Liver (tissue), 9 donors: ENCODE measurements around the gene SLX1A. TPM values are rescaled to one million over a fixed set of nuclear protein-coding genes. Genes with fewer than 3 reads are reported as not detected.

Source experiments
- DNase-seq: peaks from one replicate; pipeline ENCODE4 v3.0.0-alpha.2; 2017; ENCODE audit warnings: low spot score
- H3K27ac ChIP-seq, 2 donors: one replicate each; pipeline ENCODE4 v1.7.0; 2013; ENCODE audit warnings: inconsistent platforms in 2 of 2, low read length in 2 of 2, control low read depth in 1 of 2, low read depth in 1 of 2, mild to moderate bottlenecking in 1 of 2
- H3K27me3 ChIP-seq, 4 donors: one replicate each; pipeline versions ENCODE4 v1.6.1 to v1.7.0; 2013; ENCODE audit warnings: low read length in 3 of 4, inconsistent platforms in 1 of 4, mild to moderate bottlenecking in 1 of 4, moderate library complexity in 1 of 4; ENCODE audit not compliant: control insufficient read depth in 4 of 4, insufficient read depth in 4 of 4
- H3K36me3 ChIP-seq, 4 donors: one replicate each; pipeline versions ENCODE4 v1.6.1 to v1.7.0; 2013; ENCODE audit warnings: low read length in 3 of 4, mild to moderate bottlenecking in 3 of 4, low read depth in 1 of 4, moderate library complexity in 1 of 4; ENCODE audit not compliant: control insufficient read depth in 4 of 4, insufficient read depth in 3 of 4
- H3K4me1 ChIP-seq, 4 donors: one replicate each; pipeline versions ENCODE4 v1.6.1 to v1.7.0; 2013; ENCODE audit warnings: low read length in 3 of 4, mild to moderate bottlenecking in 3 of 4, moderate library complexity in 1 of 4; ENCODE audit not compliant: control insufficient read depth in 4 of 4, insufficient read depth in 4 of 4
- H3K4me3 ChIP-seq, 3 donors: one replicate each; pipeline versions ENCODE4 v1.6.1 to v1.7.0; 2013; ENCODE audit warnings: low read length in 3 of 3, control low read depth in 1 of 3, low read depth in 1 of 3, mild to moderate bottlenecking in 1 of 3
- H3K9ac ChIP-seq, 2 donors: one replicate each; pipeline ENCODE4 v1.7.0; 2013; ENCODE audit warnings: low read length in 2 of 2, mild to moderate bottlenecking in 2 of 2, moderate library complexity in 2 of 2, control low read depth in 1 of 2, low read depth in 1 of 2
- H3K9me3 ChIP-seq, 4 donors: one replicate each; pipeline versions ENCODE4 v1.6.1 to v1.7.0; 2013; ENCODE audit warnings: low read length in 3 of 4; ENCODE audit not compliant: control insufficient read depth in 4 of 4
- CTCF ChIP-seq: fragments of 150-350 bp; IDR thresholded peaks from 2 replicates; pipeline ENCODE4 v1.5.1; 2017; ENCODE audit warnings: improper control_type of control experiment, low read depth, low read length; ENCODE audit not compliant: missing input control
- EGR1 ChIP-seq, 2 donors: IDR thresholded peaks; 2 replicates each; pipeline ENCODE4 v1.6.1; 2016 to 2018; ENCODE audit warnings: antibody characterized with exemption in 2 of 2, low read depth in 2 of 2
- FOXA1 ChIP-seq: IDR thresholded peaks from 2 replicates; pipeline ENCODE4 v1.6.1; 2016; ENCODE audit warnings: antibody characterized with exemption
- FOXA2 ChIP-seq: IDR thresholded peaks from 2 replicates; pipeline ENCODE4 v1.6.1; 2016; ENCODE audit warnings: antibody characterized with exemption
- GABPA ChIP-seq, 2 donors: IDR thresholded peaks in 1 of 2; conservative IDR thresholded peaks in 1 of 2; 2 replicates each; pipeline ENCODE4 v1.6.1; 2016; ENCODE audit warnings: antibody characterized with exemption in 2 of 2, mild to moderate bottlenecking in 1 of 2, moderate library complexity in 1 of 2
- HNF4A ChIP-seq, 2 donors: conservative IDR thresholded peaks; 2 replicates each; pipeline ENCODE4 v1.6.1; 2016; ENCODE audit warnings: antibody characterized with exemption in 2 of 2, mild to moderate bottlenecking in 2 of 2
- HNF4G ChIP-seq: IDR thresholded peaks from 2 replicates; pipeline ENCODE4 v1.6.1; 2016; ENCODE audit warnings: antibody characterized with exemption
- JUND ChIP-seq, 2 donors: IDR thresholded peaks; 2 replicates each; pipeline ENCODE4 v1.6.1; 2016; ENCODE audit warnings: antibody characterized with exemption in 2 of 2
- MAX ChIP-seq: IDR thresholded peaks from 2 replicates; pipeline ENCODE4 v1.6.1; 2016; ENCODE audit warnings: antibody characterized with exemption
- NR2F2 ChIP-seq: IDR thresholded peaks from 2 replicates; pipeline ENCODE4 v1.6.1; 2016; ENCODE audit warnings: antibody characterized with exemption
- RAD21 ChIP-seq, 2 donors: IDR thresholded peaks; 2 replicates each; pipeline ENCODE4 v1.6.1; 2016; ENCODE audit warnings: antibody characterized with exemption in 2 of 2, mild to moderate bottlenecking in 2 of 2
- REST ChIP-seq: IDR thresholded peaks from 2 replicates; pipeline ENCODE4 v1.6.1; 2016; ENCODE audit warnings: antibody characterized with exemption, mild to moderate bottlenecking
- RXRA ChIP-seq, 2 donors: IDR thresholded peaks; 2 replicates each; pipeline ENCODE4 v1.6.1; 2017 to 2018; ENCODE audit warnings: antibody characterized with exemption in 2 of 2, mild to moderate bottlenecking in 1 of 2
- SP1 ChIP-seq: IDR thresholded peaks from 2 replicates; pipeline ENCODE4 v1.6.1; 2018; ENCODE audit warnings: antibody characterized with exemption, mild to moderate bottlenecking
- TAF1 ChIP-seq: conservative IDR thresholded peaks from 2 replicates; pipeline ENCODE4 v1.6.1; 2016; ENCODE audit warnings: antibody characterized with exemption, mild to moderate bottlenecking
- YY1 ChIP-seq: IDR thresholded peaks from 2 replicates; pipeline ENCODE4 v1.6.1; 2016; ENCODE audit warnings: antibody characterized with exemption, mild to moderate bottlenecking
- WGBS: extraction: QIAGEN DNeasy Blood & Tissue Kit; methylation state at CpG from one replicate; pipeline ENCODE4 v1.1.7; 2013; 5-methylcytosine and 5-hydroxymethylcytosine counted together
- polyA plus RNA-seq, 2 donors: library from polyadenylated mRNA; stranded (reverse) in 1 of 2; unstranded in 1 of 2; fragments of 200-250 nt in 1 of 2; fragments of >200 nt in 1 of 2; fragmentation: Nextera tagmentation in 1 of 2; extraction: Ambion mirVana in 1 of 2; gene quantifications; one replicate each; pipeline versions ENCODE4 v1.2.1 to v1.2.3, GENCODE V29; 2013 to 2015
- total RNA-seq, 2 donors: library from RNA; depleted of rRNA; stranded (reverse); fragments of >200 nt; gene quantifications; one replicate each; pipeline ENCODE4 v1.2.3, GENCODE V29; 2014
- TF ChIP-seq, protein P1 (sequence below): IDR thresholded peaks from 2 replicates; pipeline ENCODE4 v1.6.1; 2016; ENCODE audit warnings: antibody characterized with exemption
- TF ChIP-seq, protein P2 (sequence below): IDR thresholded peaks from 2 replicates; pipeline ENCODE4 v1.6.1; 2016; ENCODE audit warnings: antibody characterized with exemption
- donor health status: healthy.
- donor health status: healthy.
- donor health status: healthy.
- donor health status: healthy.
- donor health status: healthy.

SLX1A gene
- total and polyA plus RNA-seq, 4 donors: 37.1 to 55.2 (median 42.0) TPM

DNA sequence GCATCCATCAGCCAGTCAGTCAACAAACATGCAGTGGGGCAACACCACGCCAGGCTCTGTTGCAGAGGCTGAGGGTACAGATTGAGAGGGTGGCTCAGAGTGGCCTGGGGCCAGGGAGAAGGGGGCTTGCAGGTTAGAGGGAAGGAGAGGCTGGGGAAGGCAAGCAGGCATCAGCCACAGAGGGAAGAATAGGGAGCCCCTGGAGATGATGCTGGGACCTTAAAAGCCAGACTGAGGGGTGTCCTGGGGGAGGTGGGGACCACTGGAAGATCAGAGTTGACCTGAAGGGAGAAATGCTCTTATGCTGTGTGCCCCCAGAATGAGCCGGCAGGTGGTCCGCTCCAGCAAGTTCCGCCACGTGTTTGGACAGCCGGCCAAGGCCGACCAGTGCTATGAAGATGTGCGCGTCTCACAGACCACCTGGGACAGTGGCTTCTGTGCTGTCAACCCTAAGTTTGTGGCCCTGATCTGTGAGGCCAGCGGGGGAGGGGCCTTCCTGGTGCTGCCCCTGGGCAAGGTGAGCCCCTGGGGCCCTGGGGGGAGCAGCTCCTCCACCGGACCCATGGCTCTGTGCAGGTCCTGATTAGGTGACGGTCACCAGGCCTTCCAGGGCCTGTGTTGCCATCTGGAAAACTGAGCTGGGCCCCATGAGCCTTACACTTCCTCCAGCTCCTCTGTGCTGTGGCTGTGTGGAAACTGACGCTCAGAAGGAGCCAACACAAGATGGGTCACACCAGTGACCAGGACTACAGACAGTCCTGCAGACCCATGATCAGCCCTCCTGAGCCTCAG lies 8.6 kb upstream of the SLX1A start:
- Histone ChIP-seq H3K27ac (peak overlapping the region; percentile 62 to 67), H3K9ac (peak overlapping the region; percentile 39 to 56), H3K4me1 (peaks cover 0 to 18% (median 2%) of the 10 kb centered on the region in 4 donors), H3K36me3 (peaks cover 0 to 2% (median 0%) of the 10 kb centered on the region in 4 donors), H3K27me3 (no peaks in the 10 kb centered on the region), H3K4me3 (peak overlapping the region; percentile 10 to 66 (median 41)), H3K9me3 (no peaks in the 10 kb centered on the region)
- 81% methylated on average over 13 of the region's 13 CpGs for WGBS
- no peak for TF ChIP-seq JUND (IDR thresholded peaks at IDR 0.05)
- no peak for TF ChIP-seq HNF4A (conservative IDR thresholded peaks at IDR 0.05)
- no peak for TF ChIP-seq MAX
- TF ChIP-seq, protein P1, sequence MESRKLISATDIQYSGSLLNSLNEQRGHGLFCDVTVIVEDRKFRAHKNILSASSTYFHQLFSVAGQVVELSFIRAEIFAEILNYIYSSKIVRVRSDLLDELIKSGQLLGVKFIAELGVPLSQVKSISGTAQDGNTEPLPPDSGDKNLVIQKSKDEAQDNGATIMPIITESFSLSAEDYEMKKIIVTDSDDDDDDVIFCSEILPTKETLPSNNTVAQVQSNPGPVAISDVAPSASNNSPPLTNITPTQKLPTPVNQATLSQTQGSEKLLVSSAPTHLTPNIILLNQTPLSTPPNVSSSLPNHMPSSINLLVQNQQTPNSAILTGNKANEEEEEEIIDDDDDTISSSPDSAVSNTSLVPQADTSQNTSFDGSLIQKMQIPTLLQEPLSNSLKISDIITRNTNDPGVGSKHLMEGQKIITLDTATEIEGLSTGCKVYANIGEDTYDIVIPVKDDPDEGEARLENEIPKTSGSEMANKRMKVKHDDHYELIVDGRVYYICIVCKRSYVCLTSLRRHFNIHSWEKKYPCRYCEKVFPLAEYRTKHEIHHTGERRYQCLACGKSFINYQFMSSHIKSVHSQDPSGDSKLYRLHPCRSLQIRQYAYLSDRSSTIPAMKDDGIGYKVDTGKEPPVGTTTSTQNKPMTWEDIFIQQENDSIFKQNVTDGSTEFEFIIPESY: no peak
- TF ChIP-seq HNF4G: no peak
- no peak for TF ChIP-seq EGR1 (IDR thresholded peaks at IDR 0.05; ENCODE audit: low read depth in 2 of 2)
- no peak for TF ChIP-seq TAF1
- no peak for TF ChIP-seq RXRA (IDR thresholded peaks at IDR 0.05)
- no peak for TF ChIP-seq RAD21 (IDR thresholded peaks at IDR 0.05)
- TF ChIP-seq CTCF: no peak
- TF ChIP-seq FOXA1: no peak
- no peak for TF ChIP-seq SP1
- TF ChIP-seq GABPA (IDR thresholded peaks at IDR 0.05 in 1 of 2, conservative IDR thresholded peaks at IDR 0.05 in 1 of 2): no peak
- TF ChIP-seq YY1: no peak
- no peak for TF ChIP-seq NR2F2
- TF ChIP-seq, protein P2, sequence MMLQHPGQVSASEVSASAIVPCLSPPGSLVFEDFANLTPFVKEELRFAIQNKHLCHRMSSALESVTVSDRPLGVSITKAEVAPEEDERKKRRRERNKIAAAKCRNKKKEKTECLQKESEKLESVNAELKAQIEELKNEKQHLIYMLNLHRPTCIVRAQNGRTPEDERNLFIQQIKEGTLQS: no peak
- TF ChIP-seq FOXA2: no peak
- no peak for TF ChIP-seq REST
- DNase-seq: no peak
